ENCODE measurements around the gene SH3BP5L. TPM values are rescaled to one million over a fixed set of nuclear protein-coding genes. Genes with fewer than 3 reads are reported as not detected.
A peak's percentile ranks its signal among the peaks of the same experiment; 100 is the strongest.

The SH3BP5L gene
- total RNA-seq, 6 experiments from 2014 or later = 9.8 to 13.1 (median 12.4) TPM

DNA sequence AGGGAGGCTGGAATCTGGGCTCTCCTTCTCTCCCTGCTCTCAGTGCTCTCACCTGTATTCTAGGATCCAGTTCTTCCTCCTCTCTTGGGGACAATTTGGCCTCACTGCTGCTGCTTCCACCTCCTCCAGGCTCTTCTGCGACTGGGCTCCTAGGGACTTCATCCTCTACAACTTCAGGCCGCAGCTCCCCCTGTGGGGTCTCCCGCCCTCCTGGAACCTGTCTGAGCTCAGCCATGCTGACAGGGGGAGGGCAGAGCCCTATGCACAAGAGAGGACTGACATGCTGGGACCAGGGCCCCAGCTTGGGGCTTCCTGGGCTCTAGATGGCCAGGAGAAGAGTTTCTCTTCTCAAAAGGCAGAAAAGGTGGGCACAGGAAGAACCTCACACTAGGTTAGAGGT, 1.0 kb downstream of the SH3BP5L start:
- peak overlapping the region in 1 of 3 donors; percentile 95 for H3K27ac ChIP-seq
- intact Hi-C loops (cut with DNase I) = no loop called here
- TF ChIP-seq POLR2A (IDR thresholded peaks at IDR 0.05) (no peak), CTCF (IDR thresholded peaks at IDR 0.05) (no peak)
- peak overlapping the region; percentile 69 to 76 (median 73) for H3K4me3 ChIP-seq
- H3K4me1 ChIP-seq = peaks cover 0 to 33% (median 12%) of the 10 kb centered on the region in 4 donors
- WGBS (ENCODE audit: insufficient coverage, low coverage, low lambda C conversion rate, missing lambda C conversion rate) = 100% methylated on average over 1 of the region's 3 CpGs
- no peaks in the 10 kb centered on the region for H3K27me3 ChIP-seq
- no peak for DNase-seq
- no peaks in the 10 kb centered on the region for H3K9me3 ChIP-seq
- peaks cover 0 to 4% (median 0%) of the 10 kb centered on the region in 4 donors for H3K36me3 ChIP-seq
- ATAC-seq = no peak

DNA sequence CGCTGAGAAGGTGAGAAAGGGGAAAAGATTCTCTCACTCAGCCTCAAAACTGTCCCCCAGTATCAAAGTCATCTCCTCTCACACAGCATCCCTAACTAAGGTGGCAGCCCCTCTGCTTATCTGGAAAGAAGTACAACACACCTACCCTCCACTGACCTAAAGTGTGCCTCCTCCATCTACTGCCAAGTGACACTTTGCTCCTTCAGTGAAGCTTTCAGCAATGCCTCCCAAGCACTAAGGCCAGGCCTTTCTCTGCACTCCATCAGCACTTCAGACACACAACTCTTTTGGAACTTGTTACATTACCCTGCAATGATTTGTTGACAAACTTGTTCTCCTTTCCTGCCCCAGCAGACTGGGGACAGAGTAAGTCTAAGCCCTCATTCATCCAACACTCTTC, 1.4 kb downstream of the SH3BP5L start:
- WGBS (ENCODE audit: insufficient coverage, low coverage, low lambda C conversion rate, missing lambda C conversion rate) = 100% methylated on average over 1 of the region's 1 CpG
- peaks cover 0 to 33% (median 12%) of the 10 kb centered on the region in 4 donors for H3K4me1 ChIP-seq

DNA sequence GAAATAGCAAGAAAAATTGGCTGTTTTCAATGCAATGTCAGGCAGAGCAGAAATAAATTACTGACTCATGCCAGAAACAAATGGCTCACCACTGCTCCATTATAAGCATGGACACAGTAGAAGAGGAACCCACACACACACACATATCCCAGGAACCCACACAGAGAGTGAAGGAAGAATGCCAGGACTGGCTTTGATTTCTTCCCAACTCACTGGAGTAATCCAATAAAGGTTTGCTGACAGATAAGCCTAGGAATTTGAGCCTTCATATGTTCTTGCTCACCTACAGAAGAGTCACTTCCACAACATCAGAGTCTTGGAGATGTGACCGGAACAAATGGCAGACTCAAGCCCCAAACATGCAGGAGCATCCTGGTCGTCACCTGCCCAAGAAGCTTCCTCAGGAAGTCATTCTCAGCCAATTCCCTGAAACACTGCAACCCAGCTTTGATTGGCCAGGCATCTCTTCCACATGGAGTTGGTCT, 2.2 kb downstream of the SH3BP5L start:
- TF ChIP-seq CTCF (IDR thresholded peaks at IDR 0.05) (no peak), POLR2A (IDR thresholded peaks at IDR 0.05) (no peak)
- peaks cover 0 to 33% (median 12%) of the 10 kb centered on the region in 4 donors for H3K4me1 ChIP-seq
- ATAC-seq (no peak), DNase-seq (no peak)
- H3K27me3 ChIP-seq = no peaks in the 10 kb centered on the region
- H3K9me3 ChIP-seq = no peaks in the 10 kb centered on the region
- intact Hi-C loops (cut with DNase I) = no loop called here
- no CpG with 5 or more reads among the region's 2 CpGs for WGBS (ENCODE audit: insufficient coverage, low coverage, low lambda C conversion rate, missing lambda C conversion rate)
- no peak overlapping the region for H3K27ac ChIP-seq
- H3K4me3 ChIP-seq = no peak overlapping the region
- peaks cover 0 to 4% (median 0%) of the 10 kb centered on the region in 4 donors for H3K36me3 ChIP-seq

More for the DNA sequence above, 1.4 kb downstream of the SH3BP5L start:
- Histone ChIP-seq H3K27ac (no peak overlapping the region), H3K36me3 (peaks cover 0 to 4% (median 0%) of the 10 kb centered on the region in 4 donors), H3K4me3 (no peak overlapping the region), H3K27me3 (no peaks in the 10 kb centered on the region), H3K9me3 (no peaks in the 10 kb centered on the region)
- DNase-seq (no peak), ATAC-seq (no peak)
- intact Hi-C loops (cut with DNase I) = no loop called here
- TF ChIP-seq POLR2A (IDR thresholded peaks at IDR 0.05) (no peak), CTCF (IDR thresholded peaks at IDR 0.05) (no peak)

GRCh38 chr1:248822148-248823032, 3.3 kb downstream of the SH3BP5L start:
- Histone ChIP-seq H3K36me3 (peaks cover 0 to 4% (median 0%) of the 10 kb centered on the region in 4 donors), H3K4me3 (no peak overlapping the region), H3K27ac (no peak overlapping the region), H3K9me3 (no peaks in the 10 kb centered on the region), H3K4me1 (peaks cover 0 to 33% (median 11%) of the 10 kb centered on the region in 4 donors), H3K27me3 (no peaks in the 10 kb centered on the region)
- 68% methylated on average over 11 of the region's 15 CpGs for WGBS (ENCODE audit: insufficient coverage, low coverage, low lambda C conversion rate, missing lambda C conversion rate)
- TF ChIP-seq POLR2A (IDR thresholded peaks at IDR 0.05) (no peak), CTCF (IDR thresholded peaks at IDR 0.05) (no peak)
- DNase-seq (no peak), ATAC-seq (no peak)
- intact Hi-C loops (cut with DNase I) = no loop called here
